Measurements from ENCODE around the gene DLGAP1.

GRCh38 chr18:4438938-4439337 is 16.2 kb downstream of the DLGAP1 start:
- TF ChIP-seq, protein P1, sequence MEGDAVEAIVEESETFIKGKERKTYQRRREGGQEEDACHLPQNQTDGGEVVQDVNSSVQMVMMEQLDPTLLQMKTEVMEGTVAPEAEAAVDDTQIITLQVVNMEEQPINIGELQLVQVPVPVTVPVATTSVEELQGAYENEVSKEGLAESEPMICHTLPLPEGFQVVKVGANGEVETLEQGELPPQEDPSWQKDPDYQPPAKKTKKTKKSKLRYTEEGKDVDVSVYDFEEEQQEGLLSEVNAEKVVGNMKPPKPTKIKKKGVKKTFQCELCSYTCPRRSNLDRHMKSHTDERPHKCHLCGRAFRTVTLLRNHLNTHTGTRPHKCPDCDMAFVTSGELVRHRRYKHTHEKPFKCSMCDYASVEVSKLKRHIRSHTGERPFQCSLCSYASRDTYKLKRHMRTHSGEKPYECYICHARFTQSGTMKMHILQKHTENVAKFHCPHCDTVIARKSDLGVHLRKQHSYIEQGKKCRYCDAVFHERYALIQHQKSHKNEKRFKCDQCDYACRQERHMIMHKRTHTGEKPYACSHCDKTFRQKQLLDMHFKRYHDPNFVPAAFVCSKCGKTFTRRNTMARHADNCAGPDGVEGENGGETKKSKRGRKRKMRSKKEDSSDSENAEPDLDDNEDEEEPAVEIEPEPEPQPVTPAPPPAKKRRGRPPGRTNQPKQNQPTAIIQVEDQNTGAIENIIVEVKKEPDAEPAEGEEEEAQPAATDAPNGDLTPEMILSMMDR (IDR thresholded peaks at IDR 0.05; ENCODE audit: poor library complexity), result no peak
- TF ChIP-seq EZH2 (IDR thresholded peaks at IDR 0.05; ENCODE audit: borderline replicate concordance), result no peak
- TF ChIP-seq EZH2phosphoT487 (IDR thresholded peaks at IDR 0.05; ENCODE audit: low read depth, severe bottlenecking, unreplicated experiment), result no peak
